SK-N-SH treated with all-trans-retinoic acid at 6 μM for 48 hours (cell line): ENCODE data around the gene L1CAM.

Experiments
- ATAC-seq: fragments of 200-7000 bp; cut with Tn5 transposase; 3 replicates; pipeline ENCODE4 v1.9.1; 2020; ENCODE audit warnings: mild to moderate bottlenecking, moderate library complexity
- ARNTL ChIP-seq: fragments of 450-650 bp; formaldehyde crosslinking; IDR thresholded peaks from 2 replicates; pipeline ENCODE4 v1.5.0; 2020; ENCODE audit warnings: low read depth, mild to moderate bottlenecking, moderate library complexity, borderline replicate concordance
- BACH2 ChIP-seq: fragments of 250-450 bp; sonication (Bioruptor Pico); IDR thresholded peaks from 2 replicates; pipeline ENCODE4 v1.9.0; 2021; ENCODE audit warnings: mild to moderate bottlenecking, borderline replicate concordance
- CREB5 ChIP-seq: fragments of 250-450 bp; sonication (Bioruptor Pico); IDR thresholded peaks from 2 replicates; pipeline ENCODE4 v1.5.1; 2020; ENCODE audit warnings: low read depth, mild to moderate bottlenecking, moderate library complexity
- CSDC2 ChIP-seq: fragments of 250-450 bp; sonication (Bioruptor Pico); IDR thresholded peaks from 2 replicates; pipeline ENCODE4 v1.5.0; 2020; ENCODE audit warnings: mild to moderate bottlenecking, moderate library complexity
- CSRNP3 ChIP-seq: fragments of 250-450 bp; sonication (Bioruptor Pico); IDR thresholded peaks from 2 replicates; pipeline ENCODE4 v1.5.1; 2021; ENCODE audit warnings: mild to moderate bottlenecking, moderate library complexity
- ESRRG ChIP-seq: fragments of 250-450 bp; sonication (Bioruptor Pico); IDR thresholded peaks from 2 replicates; pipeline ENCODE4 v1.6.1; 2021; ENCODE audit warnings: mild to moderate bottlenecking
- GLIS3 ChIP-seq: fragments of 250-450 bp; sonication (Bioruptor Pico); IDR thresholded peaks from 2 replicates; pipeline ENCODE4 v1.5.0; 2020; ENCODE audit warnings: mild to moderate bottlenecking, moderate library complexity
- ISL1 ChIP-seq: fragments of 250-450 bp; sonication (Bioruptor Pico); IDR thresholded peaks from 2 replicates; pipeline ENCODE4 v2.1.2; 2022; ENCODE audit warnings: mild to moderate bottlenecking, moderate library complexity
- OSR1 ChIP-seq: fragments of 250-450 bp; sonication (Bioruptor Pico); IDR thresholded peaks from 2 replicates; pipeline ENCODE4 v1.8.0; 2022; ENCODE audit warnings: moderate library complexity, mild to moderate bottlenecking, inconsistent platforms
- PATZ1 ChIP-seq: fragments of 250-450 bp; sonication (Bioruptor Pico); IDR thresholded peaks from 2 replicates; pipeline ENCODE4 v1.8.0; 2020; ENCODE audit warnings: mild to moderate bottlenecking, moderate library complexity, borderline replicate concordance
- POU6F1 ChIP-seq: fragments of 250-450 bp; sonication (Bioruptor Pico); IDR thresholded peaks from 2 replicates; pipeline ENCODE4 v1.8.0; 2021; ENCODE audit warnings: low read depth, mild to moderate bottlenecking, moderate library complexity, borderline replicate concordance
- PPARA ChIP-seq: fragments of 250-450 bp; sonication (Bioruptor Pico); IDR thresholded peaks from 2 replicates; pipeline ENCODE4 v1.5.0; 2020; ENCODE audit warnings: mild to moderate bottlenecking, borderline replicate concordance
- RARB ChIP-seq: fragments of 250-450 bp; sonication (Bioruptor Pico); IDR thresholded peaks from 2 replicates; pipeline ENCODE4 v1.8.0; 2021; ENCODE audit warnings: mild to moderate bottlenecking, moderate library complexity
- SNAI2 ChIP-seq: fragments of 250-450 bp; sonication (Bioruptor Pico); IDR thresholded peaks from 2 replicates; pipeline ENCODE4 v1.5.0; 2020; ENCODE audit warnings: mild to moderate bottlenecking, moderate library complexity
- TCF4 ChIP-seq: fragments of 250-450 bp; sonication (Bioruptor Pico); IDR thresholded peaks from 2 replicates; pipeline ENCODE4 v1.8.0; 2021; ENCODE audit warnings: mild to moderate bottlenecking, moderate library complexity, borderline replicate concordance
- TSHZ2 ChIP-seq: fragments of 250-450 bp; sonication (Bioruptor Pico); IDR thresholded peaks from 2 replicates; pipeline ENCODE4 v1.5.0; 2020; ENCODE audit warnings: mild to moderate bottlenecking, moderate library complexity
- ZC3H10 ChIP-seq: fragments of 250-450 bp; sonication (Bioruptor Pico); IDR thresholded peaks from 2 replicates; pipeline ENCODE4 v1.5.1; 2021; ENCODE audit warnings: mild to moderate bottlenecking, moderate library complexity
- ZFP3 ChIP-seq: fragments of 250-450 bp; sonication (Bioruptor Pico); IDR thresholded peaks from 2 replicates; pipeline ENCODE4 v1.5.0; 2020; ENCODE audit warnings: mild to moderate bottlenecking, moderate library complexity
- ZFP30 ChIP-seq: fragments of 450-650 bp; formaldehyde crosslinking; IDR thresholded peaks from 2 replicates; pipeline ENCODE4 v1.5.0; 2022; ENCODE audit warnings: mild to moderate bottlenecking, moderate library complexity
- ZNF565 ChIP-seq: fragments of 450-650 bp; formaldehyde crosslinking; conservative IDR thresholded peaks from 2 replicates; pipeline ENCODE4 v1.5.0; 2020; ENCODE audit warnings: low read depth, mild to moderate bottlenecking, moderate library complexity
- ZNF70 ChIP-seq: fragments of 450-650 bp; formaldehyde crosslinking; IDR thresholded peaks from 2 replicates; pipeline ENCODE4 v1.5.0; 2020; ENCODE audit warnings: mild to moderate bottlenecking, moderate library complexity
- ZNF8 ChIP-seq: fragments of 450-650 bp; formaldehyde crosslinking; IDR thresholded peaks from 2 replicates; pipeline ENCODE4 v1.5.0; 2020; ENCODE audit warnings: mild to moderate bottlenecking, moderate library complexity

The L1CAM gene

GRCh38 chrX:153836921-153837320 is 49.1 kb downstream of the L1CAM start:
- TF ChIP-seq ZFP30 (CRISPR knock-in tag) (no peak), POU6F1 (CRISPR knock-in tag) (no peak), ZNF70 (CRISPR knock-in tag) (no peak), SNAI2 (CRISPR knock-in tag) (no peak), ZC3H10 (no peak), GLIS3 (CRISPR knock-in tag) (no peak), TCF4 (CRISPR knock-in tag) (no peak), ESRRG (CRISPR knock-in tag) (no peak), CSRNP3 (CRISPR knock-in tag) (no peak), OSR1 (CRISPR knock-in tag) (no peak), ZFP3 (CRISPR knock-in tag) (no peak), ARNTL (CRISPR knock-in tag) (no peak), ISL1 (no peak), PPARA (CRISPR knock-in tag) (no peak), TSHZ2 (no peak), ZNF565 (CRISPR knock-in tag) (no peak), BACH2 (CRISPR knock-in tag) (no peak)
- no peak for ATAC-seq

- TF ChIP-seq CSDC2 (CRISPR knock-in tag) (no peak), OSR1 (CRISPR knock-in tag) (no peak), ZFP30 (CRISPR knock-in tag) (no peak), ZNF565 (CRISPR knock-in tag) (no peak), POU6F1 (CRISPR knock-in tag) (no peak), SNAI2 (CRISPR knock-in tag) (no peak), PATZ1 (CRISPR knock-in tag) (no peak), ARNTL (CRISPR knock-in tag) (no peak), BACH2 (CRISPR knock-in tag) (no peak), RARB (no peak), ISL1 (no peak), GLIS3 (CRISPR knock-in tag) (no peak), CREB5 (CRISPR knock-in tag) (no peak), ZNF8 (CRISPR knock-in tag) (no peak), TCF4 (CRISPR knock-in tag) (no peak), PPARA (CRISPR knock-in tag) (no peak), CSRNP3 (CRISPR knock-in tag) (no peak), ESRRG (CRISPR knock-in tag) (no peak), ZNF70 (CRISPR knock-in tag) (no peak), ZFP3 (CRISPR knock-in tag) (no peak)
These were observed 53.2 kb downstream of the L1CAM start for GRCh38 chrX:153832728-153833127.

More at GRCh38 chrX:153832728-153833127, 53.2 kb downstream of the L1CAM start:
- no peak for ATAC-seq
